NCI-H2107 (cell line): ENCODE results near the gene ZNF585A.
A peak's percentile ranks its signal among the peaks of the same experiment; 100 is the strongest.
"Not testable (repeated sequence)": the region's sequence is repeated elsewhere in the genome, so short reads cannot be mapped to it uniquely, and the experiment has no call there.

Experiments used
- DNase-seq: peaks from one replicate; lab custom pipeline; 2025; lab: John Stamatoyannopoulos, UW

ZNF585A gene

GRCh38 chr19:37172368-37173366, at the start of gene ZNF585A:
Gene ZNF585A (minus strand): TSS chr19:37172695. CDS start chr19:37169910, 2,785 bp downstream.
- DNase-seq, result peak; percentile 83

GRCh38 chr19:37221136-37221535, 48.6 kb upstream of the ZNF585A start:
- DNase-seq, result no peak

GRCh38 chr19:37220383-37220782, 47.9 kb upstream of the ZNF585A start:
- no peak for DNase-seq

- no peak for DNase-seq
Observed at GRCh38 chr19:37218592-37218935, 46.1 kb upstream of the ZNF585A start.

- DNase-seq, result peak; percentile 73
Observed at GRCh38 chr19:37217775-37218591, 45.5 kb upstream of the ZNF585A start, which contains the start of gene ZNF383. Gene ZNF383 (plus strand): TSS chr19:37218214. CDS start chr19:37230454, 12,240 bp downstream.

- DNase-seq, result no peak
Observed at GRCh38 chr19:37217480-37217774, 44.9 kb upstream of the ZNF585A start.

GRCh38 chr19:37197768-37198167, 25.3 kb upstream of the ZNF585A start:
- no peak for DNase-seq

- DNase-seq, result not testable (repeated sequence)
Observed at GRCh38 chr19:37197115-37197514, 24.6 kb upstream of the ZNF585A start.

GRCh38 chr19:37195248-37195647, 22.8 kb upstream of the ZNF585A start:
- DNase-seq, result not testable (repeated sequence)

GRCh38 chr19:37186071-37186470, 13.6 kb upstream of the ZNF585A start:
- DNase-seq, result not testable (repeated sequence)

GRCh38 chr19:37165635-37166034, 6.9 kb downstream of the ZNF585A start:
- DNase-seq, result no peak

GRCh38 chr19:37160153-37160552, 12.3 kb downstream of the ZNF585A start:
- no peak for DNase-seq

- no peak for DNase-seq
Observed at GRCh38 chr19:37148214-37148613, 24.3 kb downstream of the ZNF585A start.

- no peak for DNase-seq
Observed at GRCh38 chr19:37136111-37136510, 36.4 kb downstream of the ZNF585A start.

- DNase-seq, result no peak
Observed at GRCh38 chr19:37128821-37129177, 43.7 kb downstream of the ZNF585A start.

GRCh38 chr19:37127999-37128820, 44.3 kb downstream of the ZNF585A start:
- no peak for DNase-seq

- not testable (repeated sequence) for DNase-seq
Observed at GRCh38 chr19:37122093-37122492, 50.4 kb downstream of the ZNF585A start.

GRCh38 chr19:37114001-37114400, 58.5 kb downstream of the ZNF585A start:
- DNase-seq, result no peak

GRCh38 chr19:37111753-37112152, 60.7 kb downstream of the ZNF585A start:
- DNase-seq, result not testable (repeated sequence)

GRCh38 chr19:37104135-37104534, 68.4 kb downstream of the ZNF585A start:
- not testable (repeated sequence) for DNase-seq

- no peak for DNase-seq
Observed at GRCh38 chr19:37098570-37098969, 73.9 kb downstream of the ZNF585A start.

- DNase-seq, result no peak
Observed at GRCh38 chr19:37095859-37096258, 76.6 kb downstream of the ZNF585A start.
